K562 (cell line): ENCODE measurements around the gene ZSCAN29. TPM values are rescaled to one million over a fixed set of nuclear protein-coding genes. Genes with fewer than 3 reads are reported as not detected.

Source experiments
- ARID2 ChIP-seq: fragments of 450-650 bp; IDR thresholded peaks from 2 replicates; pipeline ENCODE4 v1.6.1; 2017; ENCODE audit warnings: antibody characterized with exemption, mild to moderate bottlenecking
- BCLAF1 ChIP-seq, 2 experiments: fragments of 450-650 bp in 1 of 2; IDR thresholded peaks; 2 replicates each; pipeline ENCODE4 v1.6.1; 2011 to 2017; ENCODE audit warnings: low read depth in 2 of 2, antibody characterized with exemption in 1 of 2, borderline replicate concordance in 1 of 2, low read length in 1 of 2, mild to moderate bottlenecking in 1 of 2, mixed read lengths in 1 of 2; ENCODE audit not compliant: control insufficient read depth in 1 of 2
- CCAR2 ChIP-seq: fragments of 200-400 bp; formaldehyde crosslinking; IDR thresholded peaks from 2 replicates; pipeline ENCODE4 v1.6.1; 2017; ENCODE audit warnings: mild to moderate bottlenecking, low read depth, low read length
- CEBPG ChIP-seq, 3 experiments: fragments of 200-800 bp in 1 of 3; sonication (Bioruptor generic) in 1 of 3; sonication (generic) in 1 of 3; formaldehyde crosslinking in 1 of 3; IDR thresholded peaks in 2 of 3; conservative IDR thresholded peaks in 1 of 3; 2 replicates each; pipeline versions ENCODE4 v1.6.1 to v1.8.0; 2016 to 2022; ENCODE audit warnings: missing compliant biosample characterization in 2 of 3, missing genetic modification characterization in 2 of 3, mild to moderate bottlenecking in 1 of 3, missing genetic modification reagents in 1 of 3
- MCM7 ChIP-seq, 2 experiments: fragments of 450-650 bp; IDR thresholded peaks; 2 replicates each; pipeline ENCODE4 v1.6.1; 2016 to 2018
- MTA3 ChIP-seq: fragments of 450-650 bp; formaldehyde crosslinking; IDR thresholded peaks from 2 replicates; pipeline ENCODE4 v1.6.1; 2017; ENCODE audit warnings: mild to moderate bottlenecking, borderline replicate concordance
- SMAD4 ChIP-seq: fragments of 250-450 bp; sonication (Bioruptor Pico); conservative IDR thresholded peaks from 2 replicates; pipeline ENCODE4 v1.8.0; 2021; ENCODE audit warnings: inconsistent platforms, mild to moderate bottlenecking, moderate library complexity
- STAT5B ChIP-seq: fragments of 250-450 bp; sonication (Bioruptor Pico); IDR thresholded peaks from 2 replicates; pipeline ENCODE4 v1.8.0; 2021; ENCODE audit warnings: mild to moderate bottlenecking, inconsistent platforms
- WHSC1 ChIP-seq: IDR thresholded peaks from one replicate; pipeline ENCODE4 v1.6.1; 2012; ENCODE audit warnings: low read length, control low read depth, inconsistent platforms
- ZEB2 ChIP-seq: fragments of 450-650 bp; IDR thresholded peaks from 2 replicates; pipeline ENCODE4 v1.6.1; 2016
- polyA plus RNA-seq, 8 experiments: library from polyadenylated mRNA; depleted of rRNA in 4 of 8; stranded (reverse) in 5 of 8; unstranded in 3 of 8; fragments of >200 nt; fragmentation: Nextera tagmentation in 2 of 8; fragmentation: Illumina TruSeq in 1 of 8; extraction: Ambion mirVana in 2 of 8; extraction: Trizol in 1 of 8; gene quantifications; 2 replicates each; pipeline versions ENCODE4 v1.2.1 to v1.2.3, GENCODE V29; 2011 to 2014; ENCODE audit warnings: inconsistent platforms in 1 of 8, missing spikeins in 1 of 8
- total RNA-seq, 7 experiments: library from RNA; depleted of rRNA in 6 of 7; stranded (reverse); fragments of >200 nt in 6 of 7; fragmentation: Illumina TruSeq in 2 of 7; extraction: Trizol in 2 of 7; gene quantifications; 2 replicates each; pipeline versions ENCODE4 v1.2.1 to v1.2.3, GENCODE V29; 2011 to 2021; ENCODE audit warnings: low replicate concordance in 1 of 7
- TF ChIP-seq, protein P1 (sequence below): fragments of 450-650 bp; IDR thresholded peaks from 2 replicates; pipeline ENCODE4 v1.6.1; 2017; ENCODE audit warnings: antibody characterized with exemption, mild to moderate bottlenecking
- TF ChIP-seq, protein P2 (sequence below): fragments of 200-800 bp; sonication (Bioruptor generic); IDR thresholded peaks from 2 replicates; pipeline ENCODE4 v1.6.1; 2016; ENCODE audit warnings: missing genetic modification characterization, missing compliant biosample characterization
- TF ChIP-seq, protein P3 (sequence below): sonication (generic); formaldehyde crosslinking; IDR thresholded peaks from 2 replicates; pipeline ENCODE4 v1.8.0; 2023; ENCODE audit warnings: mild to moderate bottlenecking, missing genetic modification reagents

ZSCAN29 gene
- total and polyA plus RNA-seq, 9 of the 15 experiments (the other 6 are each of a cell fraction or from before 2014, with no cell fraction given) = 2.5 to 28.6 (median 19.7) TPM

DNA sequence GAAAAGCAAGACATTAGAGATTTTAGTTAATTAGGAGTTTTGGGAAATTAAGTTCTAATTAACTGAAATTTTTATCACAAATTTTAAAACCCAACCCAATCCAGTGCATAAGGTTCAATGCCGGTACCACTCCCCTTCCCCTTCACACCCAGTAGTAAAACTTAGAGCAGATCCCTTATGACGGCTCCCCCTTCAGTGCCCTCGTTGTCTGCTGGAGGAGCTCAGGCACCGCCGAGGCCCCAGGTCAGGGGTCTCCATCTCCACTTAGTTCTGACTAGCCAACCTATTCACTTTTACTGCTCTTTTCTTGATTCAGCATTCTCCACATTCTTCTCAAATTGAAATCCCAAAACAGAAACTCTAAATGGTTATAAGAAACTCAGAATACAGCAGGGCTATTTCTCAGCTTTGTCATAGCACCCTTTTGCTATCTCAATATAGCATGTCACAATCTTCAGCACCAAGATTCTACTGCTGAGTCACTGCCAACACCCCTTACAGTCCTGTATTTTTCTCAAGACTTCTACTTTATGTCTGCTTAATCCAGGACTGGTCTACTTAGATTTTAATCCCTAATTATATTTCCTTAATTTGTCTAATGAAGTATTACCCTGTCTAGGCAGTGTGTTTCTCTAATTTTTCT lies 39.9 kb upstream of the ZSCAN29 start (continued):
- TF ChIP-seq, protein P1, sequence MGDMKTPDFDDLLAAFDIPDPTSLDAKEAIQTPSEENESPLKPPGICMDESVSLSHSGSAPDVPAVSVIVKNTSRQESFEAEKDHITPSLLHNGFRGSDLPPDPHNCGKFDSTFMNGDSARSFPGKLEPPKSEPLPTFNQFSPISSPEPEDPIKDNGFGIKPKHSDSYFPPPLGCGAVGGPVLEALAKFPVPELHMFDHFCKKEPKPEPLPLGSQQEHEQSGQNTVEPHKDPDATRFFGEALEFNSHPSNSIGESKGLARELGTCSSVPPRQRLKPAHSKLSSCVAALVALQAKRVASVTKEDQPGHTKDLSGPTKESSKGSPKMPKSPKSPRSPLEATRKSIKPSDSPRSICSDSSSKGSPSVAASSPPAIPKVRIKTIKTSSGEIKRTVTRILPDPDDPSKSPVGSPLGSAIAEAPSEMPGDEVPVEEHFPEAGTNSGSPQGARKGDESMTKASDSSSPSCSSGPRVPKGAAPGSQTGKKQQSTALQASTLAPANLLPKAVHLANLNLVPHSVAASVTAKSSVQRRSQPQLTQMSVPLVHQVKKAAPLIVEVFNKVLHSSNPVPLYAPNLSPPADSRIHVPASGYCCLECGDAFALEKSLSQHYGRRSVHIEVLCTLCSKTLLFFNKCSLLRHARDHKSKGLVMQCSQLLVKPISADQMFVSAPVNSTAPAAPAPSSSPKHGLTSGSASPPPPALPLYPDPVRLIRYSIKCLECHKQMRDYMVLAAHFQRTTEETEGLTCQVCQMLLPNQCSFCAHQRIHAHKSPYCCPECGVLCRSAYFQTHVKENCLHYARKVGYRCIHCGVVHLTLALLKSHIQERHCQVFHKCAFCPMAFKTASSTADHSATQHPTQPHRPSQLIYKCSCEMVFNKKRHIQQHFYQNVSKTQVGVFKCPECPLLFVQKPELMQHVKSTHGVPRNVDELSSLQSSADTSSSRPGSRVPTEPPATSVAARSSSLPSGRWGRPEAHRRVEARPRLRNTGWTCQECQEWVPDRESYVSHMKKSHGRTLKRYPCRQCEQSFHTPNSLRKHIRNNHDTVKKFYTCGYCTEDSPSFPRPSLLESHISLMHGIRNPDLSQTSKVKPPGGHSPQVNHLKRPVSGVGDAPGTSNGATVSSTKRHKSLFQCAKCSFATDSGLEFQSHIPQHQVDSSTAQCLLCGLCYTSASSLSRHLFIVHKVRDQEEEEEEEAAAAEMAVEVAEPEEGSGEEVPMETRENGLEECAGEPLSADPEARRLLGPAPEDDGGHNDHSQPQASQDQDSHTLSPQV = peak; percentile 71; the same call in 1 of the 2 replicates
- TF ChIP-seq ZEB2 (no peak), CCAR2 (no peak), SMAD4 (CRISPR knock-in tag) (no peak), MCM7 (IDR thresholded peaks at IDR 0.05) (no peak), ARID2 (no peak), WHSC1 (no peak), BCLAF1 (IDR thresholded peaks at IDR 0.05; ENCODE audit: borderline replicate concordance in 1 of 2, control insufficient read depth in 1 of 2, low read depth in 2 of 2, low read length in 1 of 2) (no peak), STAT5B (CRISPR knock-in tag) (no peak), CEBPG (CRISPR knock-in tag; IDR thresholded peaks at IDR 0.05) (no peak), CEBPG (tag; conservative IDR thresholded peaks at IDR 0.05 in 1 of 2, IDR thresholded peaks at IDR 0.05 in 1 of 2) (peak; percentile 11 to 68; a peak in 2 of 4 replicates), MTA3 (no peak)
- TF ChIP-seq, protein P2, sequence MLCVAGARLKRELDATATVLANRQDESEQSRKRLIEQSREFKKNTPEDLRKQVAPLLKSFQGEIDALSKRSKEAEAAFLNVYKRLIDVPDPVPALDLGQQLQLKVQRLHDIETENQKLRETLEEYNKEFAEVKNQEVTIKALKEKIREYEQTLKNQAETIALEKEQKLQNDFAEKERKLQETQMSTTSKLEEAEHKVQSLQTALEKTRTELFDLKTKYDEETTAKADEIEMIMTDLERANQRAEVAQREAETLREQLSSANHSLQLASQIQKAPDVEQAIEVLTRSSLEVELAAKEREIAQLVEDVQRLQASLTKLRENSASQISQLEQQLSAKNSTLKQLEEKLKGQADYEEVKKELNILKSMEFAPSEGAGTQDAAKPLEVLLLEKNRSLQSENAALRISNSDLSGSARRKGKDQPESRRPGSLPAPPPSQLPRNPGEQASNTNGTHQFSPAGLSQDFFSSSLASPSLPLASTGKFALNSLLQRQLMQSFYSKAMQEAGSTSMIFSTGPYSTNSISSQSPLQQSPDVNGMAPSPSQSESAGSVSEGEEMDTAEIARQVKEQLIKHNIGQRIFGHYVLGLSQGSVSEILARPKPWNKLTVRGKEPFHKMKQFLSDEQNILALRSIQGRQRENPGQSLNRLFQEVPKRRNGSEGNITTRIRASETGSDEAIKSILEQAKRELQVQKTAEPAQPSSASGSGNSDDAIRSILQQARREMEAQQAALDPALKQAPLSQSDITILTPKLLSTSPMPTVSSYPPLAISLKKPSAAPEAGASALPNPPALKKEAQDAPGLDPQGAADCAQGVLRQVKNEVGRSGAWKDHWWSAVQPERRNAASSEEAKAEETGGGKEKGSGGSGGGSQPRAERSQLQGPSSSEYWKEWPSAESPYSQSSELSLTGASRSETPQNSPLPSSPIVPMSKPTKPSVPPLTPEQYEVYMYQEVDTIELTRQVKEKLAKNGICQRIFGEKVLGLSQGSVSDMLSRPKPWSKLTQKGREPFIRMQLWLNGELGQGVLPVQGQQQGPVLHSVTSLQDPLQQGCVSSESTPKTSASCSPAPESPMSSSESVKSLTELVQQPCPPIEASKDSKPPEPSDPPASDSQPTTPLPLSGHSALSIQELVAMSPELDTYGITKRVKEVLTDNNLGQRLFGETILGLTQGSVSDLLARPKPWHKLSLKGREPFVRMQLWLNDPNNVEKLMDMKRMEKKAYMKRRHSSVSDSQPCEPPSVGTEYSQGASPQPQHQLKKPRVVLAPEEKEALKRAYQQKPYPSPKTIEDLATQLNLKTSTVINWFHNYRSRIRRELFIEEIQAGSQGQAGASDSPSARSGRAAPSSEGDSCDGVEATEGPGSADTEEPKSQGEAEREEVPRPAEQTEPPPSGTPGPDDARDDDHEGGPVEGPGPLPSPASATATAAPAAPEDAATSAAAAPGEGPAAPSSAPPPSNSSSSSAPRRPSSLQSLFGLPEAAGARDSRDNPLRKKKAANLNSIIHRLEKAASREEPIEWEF = no peak
- TF ChIP-seq, protein P3, sequence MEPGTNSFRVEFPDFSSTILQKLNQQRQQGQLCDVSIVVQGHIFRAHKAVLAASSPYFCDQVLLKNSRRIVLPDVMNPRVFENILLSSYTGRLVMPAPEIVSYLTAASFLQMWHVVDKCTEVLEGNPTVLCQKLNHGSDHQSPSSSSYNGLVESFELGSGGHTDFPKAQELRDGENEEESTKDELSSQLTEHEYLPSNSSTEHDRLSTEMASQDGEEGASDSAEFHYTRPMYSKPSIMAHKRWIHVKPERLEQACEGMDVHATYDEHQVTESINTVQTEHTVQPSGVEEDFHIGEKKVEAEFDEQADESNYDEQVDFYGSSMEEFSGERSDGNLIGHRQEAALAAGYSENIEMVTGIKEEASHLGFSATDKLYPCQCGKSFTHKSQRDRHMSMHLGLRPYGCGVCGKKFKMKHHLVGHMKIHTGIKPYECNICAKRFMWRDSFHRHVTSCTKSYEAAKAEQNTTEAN (CRISPR knock-in tag) = no peak
